Esophagus squamous epithelium (tissue), 5 donors: ENCODE results near the gene PLEKHA7. TPM values are rescaled to one million over a fixed set of nuclear protein-coding genes. Genes with fewer than 3 reads are reported as not detected.

Experiments
- DNase-seq: peaks from one replicate; lab custom pipeline; 2025; lab: John Stamatoyannopoulos, UW
- H3K27ac ChIP-seq, 4 donors: fragments of 200-600 bp; sonication (generic); one replicate each; pipeline ENCODE4 v1.5.1; 2016 to 2019; ENCODE audit warnings: mild to moderate bottlenecking in 1 of 4
- H3K27me3 ChIP-seq, 4 donors: fragments of 200-600 bp; sonication (generic); 1 replicate in 3 of 4; 2 replicates in 1 of 4; pipeline versions ENCODE4 v1.5.1 to v1.6.0; 2017 to 2021; ENCODE audit warnings: antibody characterized with exemption in 1 of 4
- H3K36me3 ChIP-seq, 3 donors: fragments of 200-600 bp; sonication (generic); one replicate each; pipeline ENCODE4 v1.5.1; 2016 to 2019
- H3K4me1 ChIP-seq, 3 donors: fragments of 200-600 bp; sonication (generic); one replicate each; pipeline ENCODE4 v1.5.1; 2017 to 2019
- H3K4me3 ChIP-seq, 4 donors: fragments of 200-600 bp; sonication (generic); 1 replicate in 3 of 4; 2 replicates in 1 of 4; pipeline ENCODE4 v1.5.1; 2016 to 2019; ENCODE audit warnings: mild to moderate bottlenecking in 2 of 4, moderate library complexity in 1 of 4
- H3K9me3 ChIP-seq, 3 donors: fragments of 200-600 bp; sonication (generic); one replicate each; pipeline ENCODE4 v1.5.1; 2016 to 2019
- CTCF ChIP-seq, 6 experiments: fragments of 450-650 bp in 4 of 6; fragments of 200-600 bp in 2 of 6; sonication (generic) in 2 of 6; IDR thresholded peaks; one replicate each; pipeline ENCODE4 v1.5.1; 2016 to 2019; ENCODE audit warnings: antibody characterized with exemption in 6 of 6, mild to moderate bottlenecking in 4 of 6, moderate library complexity in 4 of 6
- POLR2A ChIP-seq, 4 donors: fragments of 450-650 bp; IDR thresholded peaks; one replicate each; pipeline ENCODE4 v1.6.1; 2017; ENCODE audit warnings: antibody characterized with exemption in 4 of 4, mild to moderate bottlenecking in 4 of 4, moderate library complexity in 3 of 4
- WGBS, 2 donors: methylation state at CpG; one replicate each; pipeline ENCODE4 v1.1.5; 2018; 5-methylcytosine and 5-hydroxymethylcytosine counted together
- intact Hi-C: fragments of 100-400 bp; cut with DNase I; formaldehyde crosslinking; loops from one replicate; pipeline ENCODE4 v1.15.0; 2022
- total RNA-seq, 4 donors: library from RNA; depleted of rRNA; stranded (reverse); fragments of >200 nt; gene quantifications; one replicate each; pipeline ENCODE4 v1.1.0, GENCODE V29; 2016
- donor health status: DM: yes; HTN: yes; CAD: no.

PLEKHA7 gene
- total RNA-seq, 4 donors from 2014 or later, result 49.8 to 129 (median 59.3) TPM

DNA sequence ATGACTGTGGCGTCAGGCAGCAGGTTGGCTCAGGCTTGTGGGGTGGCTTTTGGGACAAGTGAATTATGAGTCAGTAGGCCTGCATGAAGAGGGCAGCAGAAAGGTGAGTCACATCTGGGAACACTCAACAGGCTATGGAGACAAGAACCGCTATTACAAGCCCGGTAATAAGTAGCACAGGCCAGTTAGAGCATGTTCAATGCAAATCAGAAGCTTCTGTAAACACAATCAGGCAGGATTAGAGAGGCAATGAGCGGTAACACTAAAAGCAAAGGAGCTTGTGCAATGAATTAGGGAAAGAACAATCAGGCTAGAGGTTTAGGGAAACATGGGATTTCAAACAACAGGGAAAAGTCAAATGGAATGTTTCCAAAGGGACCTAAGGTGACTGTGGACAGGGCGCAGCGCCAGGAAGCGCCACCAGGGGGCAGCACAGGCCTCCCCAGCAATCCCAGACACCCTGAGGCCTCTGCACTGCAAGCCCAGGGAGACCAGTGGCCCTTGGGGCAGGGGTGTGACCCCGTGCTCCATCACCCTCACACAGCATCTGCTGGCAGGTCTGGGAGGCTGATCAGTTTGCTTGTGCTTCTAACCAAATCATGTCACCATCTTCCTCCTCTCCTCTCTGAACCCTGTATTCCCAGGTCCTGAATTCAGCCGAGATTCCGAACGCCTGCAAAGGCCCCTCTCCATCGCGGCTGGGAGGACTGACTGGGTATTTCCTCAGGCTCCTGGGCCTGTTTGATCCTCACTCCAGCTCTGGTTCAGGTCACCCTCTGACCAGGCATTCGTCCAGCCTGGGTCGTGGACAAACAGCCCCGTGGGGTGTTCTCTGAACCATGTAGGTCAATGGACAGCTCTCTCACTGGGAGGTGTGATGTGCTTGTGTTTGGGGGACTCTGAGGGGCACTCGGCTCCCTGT, 225.8 kb downstream of the PLEKHA7 start:
- peak overlapping the region in 3 of 4 donors; percentile 32 to 63 (median 38) for H3K27ac ChIP-seq
- H3K27me3 ChIP-seq, result no peaks in the 10 kb centered on the region
- H3K9me3 ChIP-seq, result no peaks in the 10 kb centered on the region
- intact Hi-C loops, result loop anchor here (5.0 kb wide), 1 partner anchor 94 kb away; no protein-coding TSS in a partner anchor
- peaks cover 0 to 54% (median 4%) of the 10 kb centered on the region in 3 donors for H3K36me3 ChIP-seq
- DNase-seq, result no peak
- H3K4me1 ChIP-seq, result peaks cover 9 to 87% (median 39%) of the 10 kb centered on the region in 3 donors
- WGBS, 2 donors, result 19 to 35% methylated on average over 10 of the region's 17 CpGs
- no peak overlapping the region for H3K4me3 ChIP-seq
- TF ChIP-seq POLR2A (IDR thresholded peaks at IDR 0.05), result no peak
- peak; percentile 67 to 97 (median 90) for TF ChIP-seq CTCF (IDR thresholded peaks at IDR 0.05)

DNA sequence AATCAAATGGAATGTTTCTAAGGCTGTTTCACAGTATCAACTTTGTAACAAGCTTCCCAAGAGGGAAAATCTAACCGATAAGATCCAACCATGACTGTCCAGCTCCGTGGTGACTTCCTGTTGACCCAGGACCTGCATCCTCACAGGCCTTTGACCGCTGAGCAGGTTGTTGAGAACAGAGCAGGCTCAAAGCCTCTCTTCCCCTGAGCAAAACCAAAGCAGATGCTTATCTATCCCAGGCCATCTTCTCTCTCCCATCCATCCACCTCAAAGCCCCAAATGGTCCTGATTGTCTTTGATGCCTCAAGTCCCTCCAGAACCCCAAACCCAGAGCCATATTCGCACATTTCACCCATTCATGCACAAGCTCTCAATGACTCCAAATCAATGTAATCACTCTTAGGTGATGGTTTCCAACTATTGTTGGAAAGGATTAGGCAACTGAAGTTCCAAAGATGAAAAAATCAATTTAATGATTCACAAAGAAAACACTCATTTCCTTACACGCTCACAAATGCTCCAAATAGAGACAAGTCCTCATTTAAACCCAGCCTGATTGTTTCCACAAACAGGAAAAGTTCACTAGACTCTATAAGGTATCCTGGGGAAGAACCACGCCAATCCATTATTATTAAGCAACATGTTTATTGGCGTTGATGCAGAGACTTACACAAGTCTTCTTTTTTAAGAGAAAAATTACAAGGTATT, 227.0 kb downstream of the PLEKHA7 start:
- no peak for TF ChIP-seq CTCF (IDR thresholded peaks at IDR 0.05)
- TF ChIP-seq POLR2A (IDR thresholded peaks at IDR 0.05), result no peak
- no peak overlapping the region for H3K4me3 ChIP-seq
- H3K27ac ChIP-seq, result peak overlapping the region in 2 of 4 donors; percentile 2 to 63
- peaks cover 0 to 55% (median 4%) of the 10 kb centered on the region in 3 donors for H3K36me3 ChIP-seq
- H3K27me3 ChIP-seq, result no peaks in the 10 kb centered on the region
- WGBS, 2 donors, result 66 to 67% methylated on average over 7 of the region's 7 CpGs
- intact Hi-C loops, result loop anchor here (5.0 kb wide), 1 partner anchor 95 kb away; no protein-coding TSS in a partner anchor
- DNase-seq, result no peak
- no peaks in the 10 kb centered on the region for H3K9me3 ChIP-seq
- peaks cover 9 to 89% (median 39%) of the 10 kb centered on the region in 3 donors for H3K4me1 ChIP-seq

- Histone ChIP-seq H3K36me3 (peaks cover 0 to 59% (median 4%) of the 10 kb centered on the region in 3 donors), H3K9me3 (no peaks in the 10 kb centered on the region), H3K27me3 (no peaks in the 10 kb centered on the region), H3K27ac (no peak overlapping the region), H3K4me3 (no peak overlapping the region), H3K4me1 (peaks cover 2 to 86% (median 31%) of the 10 kb centered on the region in 3 donors)
- 66 to 84% methylated on average over 5 to 6 of the region's 6 CpGs for WGBS, 2 donors
- intact Hi-C loops, result loop anchor here (5.0 kb wide), 1 partner anchor 96 kb away; no protein-coding TSS in a partner anchor
- DNase-seq, result no peak
- TF ChIP-seq POLR2A (IDR thresholded peaks at IDR 0.05) (no peak), CTCF (IDR thresholded peaks at IDR 0.05) (no peak)
These were observed 228.1 kb downstream of the PLEKHA7 start for GRCh38 chr11:16786131-16786530.

DNA sequence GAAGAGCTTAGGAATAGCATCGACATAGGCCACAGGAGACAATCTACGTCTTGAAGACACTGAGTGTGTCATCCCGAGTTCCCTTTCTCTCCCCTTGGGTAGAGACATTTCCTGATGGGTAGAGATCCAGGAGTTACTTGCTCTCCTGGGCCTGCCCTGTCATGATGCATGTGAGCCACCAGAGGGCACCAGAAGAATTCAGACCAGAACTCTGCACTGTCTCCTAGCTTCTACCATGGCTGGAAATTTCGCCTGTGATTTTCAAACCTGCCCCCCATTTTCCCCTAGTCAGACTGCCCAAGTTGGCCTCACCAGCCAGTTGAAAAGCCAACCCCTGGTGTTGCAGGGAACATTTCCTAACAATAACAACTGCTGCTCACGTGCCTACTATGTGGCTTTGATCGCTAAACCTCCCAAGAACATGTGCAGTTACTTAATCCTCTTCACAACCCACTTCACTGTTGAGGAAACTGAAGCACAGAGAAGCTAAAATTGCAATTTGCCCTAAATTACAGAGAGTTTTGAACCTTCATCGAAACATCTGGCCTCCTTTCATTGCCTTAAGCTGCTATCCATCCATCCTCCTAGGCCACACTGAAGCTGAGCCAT, 228.6 kb downstream of the PLEKHA7 start:
- Histone ChIP-seq H3K4me3 (no peak overlapping the region), H3K9me3 (no peaks in the 10 kb centered on the region), H3K27me3 (no peaks in the 10 kb centered on the region), H3K36me3 (peaks cover 0 to 59% (median 4%) of the 10 kb centered on the region in 3 donors), H3K4me1 (peaks cover 0 to 81% (median 26%) of the 10 kb centered on the region in 3 donors), H3K27ac (no peak overlapping the region)
- intact Hi-C loops, result loop anchor here (5.0 kb wide), 1 partner anchor 97 kb away; no protein-coding TSS in a partner anchor
- 33 to 38% methylated on average over 6 to 7 of the region's 7 CpGs for whole genome bisulfite sequencing, 2 donors
- TF ChIP-seq CTCF (IDR thresholded peaks at IDR 0.05) (peak; percentile 64 to 89 (median 84)), POLR2A (IDR thresholded peaks at IDR 0.05) (no peak)
- no peak for DNase-seq
